ENCODE measurements around the gene AMZ1. TPM values are rescaled to one million over a fixed set of nuclear protein-coding genes. Genes with fewer than 3 reads are reported as not detected.
A peak's percentile ranks its signal among the peaks of the same experiment; 100 is the strongest.
"Not testable (repeated sequence)": the region's sequence is repeated elsewhere in the genome, so short reads cannot be mapped to it uniquely, and the experiment has no call there.

Gene AMZ1
- total RNA-seq, 1 experiment from 2014 or later: 0.07 TPM

DNA sequence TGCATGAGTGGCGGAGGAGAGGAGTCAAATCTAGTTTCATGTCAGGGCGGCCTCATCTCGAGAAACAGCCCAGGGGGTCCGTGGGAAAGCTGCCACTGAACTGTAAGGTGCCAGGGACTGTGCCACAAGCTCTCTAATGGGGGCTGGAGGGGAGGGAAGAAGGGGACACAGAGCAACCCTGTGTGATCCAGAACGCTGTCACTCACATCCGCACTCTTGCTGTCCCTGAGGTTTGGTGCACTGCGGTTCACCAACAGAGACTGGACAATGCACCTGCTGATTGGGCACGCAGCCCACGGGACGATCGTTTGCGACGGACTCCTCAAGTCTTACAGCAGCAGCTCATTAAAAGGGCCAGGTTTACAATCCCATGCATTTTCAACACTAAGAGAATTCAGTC, 47.7 kb downstream of the AMZ1 start:
- peak; percentile 23 for DNase-seq
- no peak overlapping the region for H3K4me3 ChIP-seq (ENCODE audit: insufficient read depth, low read depth, low read length)
- peaks cover 6% of the 10 kb centered on the region for H3K36me3 ChIP-seq (replicated peaks; ENCODE audit: control insufficient read depth, insufficient read depth, low read length)
- H3K27me3 ChIP-seq (ENCODE audit: control insufficient read depth, insufficient read depth, low read length): no peaks in the 10 kb centered on the region

DNA sequence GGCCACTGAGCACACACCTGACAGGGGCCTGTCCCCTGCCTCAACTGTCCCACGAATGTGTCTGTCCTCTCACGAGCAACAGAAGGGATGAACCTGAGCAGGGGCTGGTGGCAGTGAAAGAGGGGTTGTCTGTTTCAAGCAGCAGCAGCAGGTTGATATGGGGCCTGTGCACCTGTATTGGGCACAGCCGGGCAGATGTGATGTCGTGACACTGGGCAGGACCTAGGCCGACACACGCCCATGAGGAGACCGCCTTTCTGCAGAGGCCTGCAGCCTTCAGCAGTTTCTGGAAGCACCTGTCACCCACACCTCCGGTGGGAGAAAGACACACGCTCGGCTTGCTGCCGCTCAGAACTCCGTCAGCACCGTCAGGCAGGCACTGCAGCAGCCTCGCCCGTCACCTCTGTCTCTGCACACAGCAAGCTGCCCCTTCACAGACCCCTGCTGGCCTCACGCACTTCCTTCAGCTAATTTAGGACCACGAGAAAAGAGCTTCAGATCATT, 48.5 kb downstream of the AMZ1 start:
- no peak overlapping the region for H3K4me3 ChIP-seq (ENCODE audit: insufficient read depth, low read depth, low read length)
- H3K36me3 ChIP-seq (replicated peaks; ENCODE audit: control insufficient read depth, insufficient read depth, low read length): no peaks in the 10 kb centered on the region
- H3K27me3 ChIP-seq (ENCODE audit: control insufficient read depth, insufficient read depth, low read length): no peaks in the 10 kb centered on the region
- DNase-seq: peak; percentile 36

- not testable (repeated sequence) for H3K27me3 ChIP-seq (ENCODE audit: control insufficient read depth, insufficient read depth, low read length); H3K4me3 ChIP-seq (ENCODE audit: insufficient read depth, low read depth, low read length); DNase-seq; H3K36me3 ChIP-seq (replicated peaks; ENCODE audit: control insufficient read depth, insufficient read depth, low read length)
Measured at GRCh38 chr7:2737005-2737743, 49.2 kb downstream of the AMZ1 start.

GRCh38 chr7:2737771-2738540, 50.0 kb downstream of the AMZ1 start:
- Histone ChIP-seq H3K4me3 (ENCODE audit: insufficient read depth, low read depth, low read length) (no peak overlapping the region), H3K36me3 (replicated peaks; ENCODE audit: control insufficient read depth, insufficient read depth, low read length) (no peaks in the 10 kb centered on the region; the same call in 1 of the 2 replicates), H3K27me3 (ENCODE audit: control insufficient read depth, insufficient read depth, low read length) (no peaks in the 10 kb centered on the region)
- DNase-seq: peak; percentile 24

DNA sequence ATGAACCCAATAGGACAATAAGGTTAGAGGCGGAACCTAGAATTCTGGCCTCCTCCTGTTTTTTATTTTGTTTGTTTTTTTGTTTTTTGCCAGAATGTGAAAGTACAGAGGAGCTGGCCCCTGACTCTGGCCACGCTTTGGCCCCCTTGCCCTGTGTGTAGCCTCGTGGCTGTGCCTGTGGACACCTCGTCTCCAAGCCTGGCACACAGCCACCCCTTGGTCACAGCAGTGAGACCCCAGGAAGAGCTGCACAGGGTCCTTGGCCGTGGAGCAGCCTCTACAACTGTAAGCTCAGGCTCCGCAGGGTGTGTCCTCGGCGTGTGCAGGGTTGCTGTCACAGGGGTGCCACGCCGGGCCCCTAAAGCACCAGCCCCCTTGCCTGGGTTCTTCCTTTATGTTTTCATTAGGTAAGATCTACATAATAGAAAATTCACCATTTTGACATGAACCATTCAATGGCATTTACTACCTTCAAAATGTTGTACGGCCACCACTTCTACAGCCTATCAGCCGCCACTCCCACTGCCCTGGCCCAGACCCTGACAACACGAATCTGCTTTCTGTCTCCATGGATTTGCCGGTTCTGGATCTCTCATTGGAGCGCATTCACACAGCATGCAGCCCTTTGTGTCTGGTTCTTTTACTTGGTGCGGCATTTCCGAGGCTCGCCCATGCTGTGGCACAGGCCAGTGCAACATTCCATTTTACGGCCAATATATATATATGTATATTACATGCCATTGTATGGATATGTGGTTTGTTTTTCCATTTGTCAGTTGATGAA, 51.0 kb downstream of the AMZ1 start:
- Histone ChIP-seq H3K4me3 (ENCODE audit: insufficient read depth, low read depth, low read length) (no peak overlapping the region), H3K36me3 (replicated peaks; ENCODE audit: control insufficient read depth, insufficient read depth, low read length) (no peaks in the 10 kb centered on the region; the same call in 1 of the 2 replicates), H3K27me3 (ENCODE audit: control insufficient read depth, insufficient read depth, low read length) (no peaks in the 10 kb centered on the region)
- peak; percentile 19 for DNase-seq

- H3K4me3 ChIP-seq (ENCODE audit: insufficient read depth, low read depth, low read length): not testable (repeated sequence)
Measured at GRCh38 chr7:2743523-2744185, 55.7 kb downstream of the AMZ1 start.

DNA sequence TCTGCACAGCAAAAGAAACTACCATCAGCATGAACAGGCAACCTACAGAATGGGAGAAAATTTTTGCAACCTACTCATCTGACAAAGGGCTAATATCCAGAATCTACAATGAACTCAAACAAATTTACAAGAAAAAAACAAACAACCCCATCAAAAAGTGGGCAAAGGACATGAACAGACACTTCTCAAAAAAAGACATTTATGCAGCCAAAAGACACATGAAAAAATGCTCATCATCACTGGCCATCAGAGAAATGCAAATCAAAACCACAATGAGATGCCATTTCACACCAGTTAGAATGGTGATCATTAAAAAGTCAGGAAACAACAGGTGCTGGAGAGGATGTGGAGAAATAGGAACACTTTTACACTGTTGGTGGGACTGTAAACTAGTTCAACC, 60.7 kb downstream of the AMZ1 start:
- not testable (repeated sequence) for H3K27me3 ChIP-seq (ENCODE audit: control insufficient read depth, insufficient read depth, low read length); H3K36me3 ChIP-seq (replicated peaks; ENCODE audit: control insufficient read depth, insufficient read depth, low read length); H3K4me3 ChIP-seq (ENCODE audit: insufficient read depth, low read depth, low read length); DNase-seq

More at GRCh38 chr7:2743523-2744185, 55.7 kb downstream of the AMZ1 start:
- H3K36me3 ChIP-seq (replicated peaks; ENCODE audit: control insufficient read depth, insufficient read depth, low read length); H3K27me3 ChIP-seq (ENCODE audit: control insufficient read depth, insufficient read depth, low read length); DNase-seq: not testable (repeated sequence)

DNA sequence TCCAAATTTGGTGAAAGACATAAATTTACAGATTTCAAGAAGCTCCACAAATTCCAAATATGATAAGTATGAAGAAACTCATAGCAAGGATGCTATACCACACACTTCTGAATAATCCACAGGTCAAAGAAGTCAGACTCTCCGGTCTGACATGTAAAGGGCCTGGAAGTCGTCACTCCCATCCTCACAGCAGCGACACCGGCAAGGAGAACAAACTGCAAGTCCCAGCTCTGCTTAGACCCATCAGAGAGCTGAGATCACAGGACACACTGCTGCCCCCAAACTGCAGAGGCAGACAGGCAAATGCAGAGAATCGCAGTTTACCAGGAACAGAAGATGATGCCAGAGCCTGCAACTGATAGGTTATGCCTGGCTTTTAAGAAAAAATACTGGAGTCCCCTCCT, 62.0 kb downstream of the AMZ1 start:
- Histone ChIP-seq H3K4me3 (ENCODE audit: insufficient read depth, low read depth, low read length) (no peak overlapping the region), H3K27me3 (ENCODE audit: control insufficient read depth, insufficient read depth, low read length) (no peaks in the 10 kb centered on the region), H3K36me3 (replicated peaks; ENCODE audit: control insufficient read depth, insufficient read depth, low read length) (no peaks in the 10 kb centered on the region; the same call in 1 of the 2 replicates)
- peak; percentile 37 for DNase-seq

GRCh38 chr7:2751086-2751485, 63.1 kb downstream of the AMZ1 start:
- Histone ChIP-seq H3K27me3 (ENCODE audit: control insufficient read depth, insufficient read depth, low read length) (no peaks in the 10 kb centered on the region), H3K36me3 (replicated peaks; ENCODE audit: control insufficient read depth, insufficient read depth, low read length) (no peaks in the 10 kb centered on the region; the same call in 1 of the 2 replicates), H3K4me3 (ENCODE audit: insufficient read depth, low read depth, low read length) (no peak overlapping the region)
- DNase-seq: no peak

GRCh38 chr7:2753148-2753547, 65.1 kb downstream of the AMZ1 start:
- DNase-seq: no peak
- peaks cover 2% of the 10 kb centered on the region for H3K36me3 ChIP-seq (replicated peaks; ENCODE audit: control insufficient read depth, insufficient read depth, low read length)
- no peak overlapping the region for H3K4me3 ChIP-seq (ENCODE audit: insufficient read depth, low read depth, low read length)
- H3K27me3 ChIP-seq (ENCODE audit: control insufficient read depth, insufficient read depth, low read length): no peaks in the 10 kb centered on the region

- no peak for DNase-seq
- peaks cover 2% of the 10 kb centered on the region for H3K36me3 ChIP-seq (replicated peaks; ENCODE audit: control insufficient read depth, insufficient read depth, low read length)
- no peaks in the 10 kb centered on the region for H3K27me3 ChIP-seq (ENCODE audit: control insufficient read depth, insufficient read depth, low read length)
- H3K4me3 ChIP-seq (ENCODE audit: insufficient read depth, low read depth, low read length): no peak overlapping the region
Measured at GRCh38 chr7:2754086-2754485, 66.1 kb downstream of the AMZ1 start.

GRCh38 chr7:2754912-2755311, 66.9 kb downstream of the AMZ1 start:
- peaks cover 2% of the 10 kb centered on the region for H3K36me3 ChIP-seq (replicated peaks; ENCODE audit: control insufficient read depth, insufficient read depth, low read length)
- DNase-seq: no peak
- no peaks in the 10 kb centered on the region for H3K27me3 ChIP-seq (ENCODE audit: control insufficient read depth, insufficient read depth, low read length)
- no peak overlapping the region for H3K4me3 ChIP-seq (ENCODE audit: insufficient read depth, low read depth, low read length)

DNA sequence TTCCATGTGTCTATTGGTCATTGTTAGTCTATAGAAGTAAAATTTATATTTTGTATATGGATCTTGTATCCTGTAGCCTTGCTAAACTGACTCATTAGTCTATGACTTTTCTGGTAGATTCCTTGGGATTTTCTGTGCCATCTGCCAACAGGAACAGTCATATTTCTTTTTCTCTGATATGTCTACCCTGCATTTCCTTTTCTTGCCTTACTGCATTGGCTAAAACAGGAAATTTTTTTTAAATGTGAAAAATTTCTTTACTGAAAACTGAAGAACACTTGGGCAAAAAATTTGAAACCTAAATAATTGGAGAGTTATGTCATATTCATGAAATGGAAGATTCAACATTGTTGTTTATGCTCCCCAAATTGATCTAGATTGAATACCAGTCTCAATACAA, 67.5 kb downstream of the AMZ1 start:
- Histone ChIP-seq H3K4me3 (ENCODE audit: insufficient read depth, low read depth, low read length) (no peak overlapping the region), H3K36me3 (replicated peaks; ENCODE audit: control insufficient read depth, insufficient read depth, low read length) (peaks cover 4% of the 10 kb centered on the region), H3K27me3 (ENCODE audit: control insufficient read depth, insufficient read depth, low read length) (no peaks in the 10 kb centered on the region)
- DNase-seq: no peak

DNA sequence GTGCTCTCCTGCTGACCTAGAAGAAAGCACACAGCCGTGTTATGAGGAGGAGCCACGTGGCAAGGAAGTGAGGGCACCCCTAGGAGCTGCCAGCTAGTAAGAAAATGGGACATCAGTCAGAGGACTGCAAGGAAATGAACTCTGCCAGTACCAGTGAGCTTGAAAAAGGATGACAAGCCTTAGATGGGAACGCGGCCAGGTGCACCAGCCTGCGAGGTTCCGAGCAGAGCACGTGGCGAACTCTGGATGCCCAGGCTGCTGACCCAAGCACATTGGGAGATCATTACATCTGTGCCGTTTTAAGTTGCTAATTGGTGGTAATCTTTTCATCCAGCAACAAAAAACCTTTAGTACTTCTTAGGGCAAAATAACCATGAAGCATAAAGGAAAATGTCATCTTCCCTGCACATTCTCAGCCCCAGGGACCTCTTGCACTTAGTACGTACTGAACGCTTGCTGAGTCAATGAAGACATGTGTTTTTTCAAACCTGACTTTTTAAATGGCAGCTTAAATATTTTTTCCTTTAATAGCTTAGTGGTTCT, 69.4 kb downstream of the AMZ1 start:
- Histone ChIP-seq H3K36me3 (replicated peaks; ENCODE audit: control insufficient read depth, insufficient read depth, low read length) (peaks cover 4% of the 10 kb centered on the region), H3K27me3 (ENCODE audit: control insufficient read depth, insufficient read depth, low read length) (no peaks in the 10 kb centered on the region), H3K4me3 (ENCODE audit: insufficient read depth, low read depth, low read length) (no peak overlapping the region)
- DNase-seq: no peak

Data from H7 (cell line).